GM12864 (cell line): ENCODE measurements around the gene TSPEAR.
"Not testable (repeated sequence)": the region's sequence is repeated elsewhere in the genome, so short reads cannot be mapped to it uniquely, and the experiment has no call there.

ENCODE experiments used
- DNase-seq: peaks from one replicate; pipeline ENCODE4 v3.0.0-alpha.2; 2011; ENCODE audit warnings: low read depth
- H3K4me3 ChIP-seq: 2 replicates; pipeline ENCODE4 v1.5.1; 2011; ENCODE audit warnings: mild to moderate bottlenecking, low read depth, low read length, control low read depth
- TF ChIP-seq, protein P1 (sequence below): IDR thresholded peaks from 2 replicates; pipeline ENCODE4 v1.5.1; 2011; ENCODE audit warnings: low read depth, mild to moderate bottlenecking, moderate library complexity, low read length, control low read depth, inconsistent platforms; ENCODE audit errors: missing control alignments

Gene TSPEAR

DNA sequence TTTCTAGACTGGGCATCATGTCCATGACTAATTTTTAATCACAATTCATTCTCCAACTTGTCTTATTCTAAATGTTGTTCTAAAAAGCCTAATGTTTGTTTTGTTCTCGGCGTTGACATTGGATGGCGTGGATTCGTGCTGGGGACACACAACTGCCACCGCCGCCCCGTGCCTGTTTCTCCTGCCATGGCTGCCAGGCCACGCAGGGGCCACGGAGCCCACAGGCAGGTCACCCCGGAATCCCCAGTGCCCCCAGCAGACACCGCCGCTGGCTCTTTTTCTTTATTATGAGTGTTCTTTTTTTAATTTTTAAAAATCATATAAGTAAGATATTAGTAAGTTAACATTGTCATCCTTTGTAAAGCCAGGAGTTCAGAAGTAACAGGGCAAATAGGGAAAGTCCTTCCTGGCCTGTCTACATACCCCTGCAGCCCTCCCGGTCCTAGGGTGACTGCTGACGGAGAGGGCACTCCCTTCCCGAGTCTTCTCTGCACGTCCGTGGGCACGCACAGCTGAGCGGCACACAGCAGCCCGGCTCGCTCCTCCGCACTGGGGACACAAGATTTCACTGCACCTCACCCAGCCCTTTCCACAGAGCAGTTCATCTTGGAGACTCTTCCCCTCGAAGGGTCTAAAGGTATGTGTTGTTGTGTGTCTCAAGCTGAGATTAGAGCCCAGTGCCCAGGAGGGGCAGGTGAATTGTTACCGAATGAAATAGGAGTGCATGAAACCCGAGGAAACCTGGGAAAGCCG lies 203.5 kb downstream of the TSPEAR start:
- TF ChIP-seq, protein P1, sequence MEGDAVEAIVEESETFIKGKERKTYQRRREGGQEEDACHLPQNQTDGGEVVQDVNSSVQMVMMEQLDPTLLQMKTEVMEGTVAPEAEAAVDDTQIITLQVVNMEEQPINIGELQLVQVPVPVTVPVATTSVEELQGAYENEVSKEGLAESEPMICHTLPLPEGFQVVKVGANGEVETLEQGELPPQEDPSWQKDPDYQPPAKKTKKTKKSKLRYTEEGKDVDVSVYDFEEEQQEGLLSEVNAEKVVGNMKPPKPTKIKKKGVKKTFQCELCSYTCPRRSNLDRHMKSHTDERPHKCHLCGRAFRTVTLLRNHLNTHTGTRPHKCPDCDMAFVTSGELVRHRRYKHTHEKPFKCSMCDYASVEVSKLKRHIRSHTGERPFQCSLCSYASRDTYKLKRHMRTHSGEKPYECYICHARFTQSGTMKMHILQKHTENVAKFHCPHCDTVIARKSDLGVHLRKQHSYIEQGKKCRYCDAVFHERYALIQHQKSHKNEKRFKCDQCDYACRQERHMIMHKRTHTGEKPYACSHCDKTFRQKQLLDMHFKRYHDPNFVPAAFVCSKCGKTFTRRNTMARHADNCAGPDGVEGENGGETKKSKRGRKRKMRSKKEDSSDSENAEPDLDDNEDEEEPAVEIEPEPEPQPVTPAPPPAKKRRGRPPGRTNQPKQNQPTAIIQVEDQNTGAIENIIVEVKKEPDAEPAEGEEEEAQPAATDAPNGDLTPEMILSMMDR = no peak
- H3K4me3 ChIP-seq = no peak overlapping the region
- DNase-seq = no peak

DNA sequence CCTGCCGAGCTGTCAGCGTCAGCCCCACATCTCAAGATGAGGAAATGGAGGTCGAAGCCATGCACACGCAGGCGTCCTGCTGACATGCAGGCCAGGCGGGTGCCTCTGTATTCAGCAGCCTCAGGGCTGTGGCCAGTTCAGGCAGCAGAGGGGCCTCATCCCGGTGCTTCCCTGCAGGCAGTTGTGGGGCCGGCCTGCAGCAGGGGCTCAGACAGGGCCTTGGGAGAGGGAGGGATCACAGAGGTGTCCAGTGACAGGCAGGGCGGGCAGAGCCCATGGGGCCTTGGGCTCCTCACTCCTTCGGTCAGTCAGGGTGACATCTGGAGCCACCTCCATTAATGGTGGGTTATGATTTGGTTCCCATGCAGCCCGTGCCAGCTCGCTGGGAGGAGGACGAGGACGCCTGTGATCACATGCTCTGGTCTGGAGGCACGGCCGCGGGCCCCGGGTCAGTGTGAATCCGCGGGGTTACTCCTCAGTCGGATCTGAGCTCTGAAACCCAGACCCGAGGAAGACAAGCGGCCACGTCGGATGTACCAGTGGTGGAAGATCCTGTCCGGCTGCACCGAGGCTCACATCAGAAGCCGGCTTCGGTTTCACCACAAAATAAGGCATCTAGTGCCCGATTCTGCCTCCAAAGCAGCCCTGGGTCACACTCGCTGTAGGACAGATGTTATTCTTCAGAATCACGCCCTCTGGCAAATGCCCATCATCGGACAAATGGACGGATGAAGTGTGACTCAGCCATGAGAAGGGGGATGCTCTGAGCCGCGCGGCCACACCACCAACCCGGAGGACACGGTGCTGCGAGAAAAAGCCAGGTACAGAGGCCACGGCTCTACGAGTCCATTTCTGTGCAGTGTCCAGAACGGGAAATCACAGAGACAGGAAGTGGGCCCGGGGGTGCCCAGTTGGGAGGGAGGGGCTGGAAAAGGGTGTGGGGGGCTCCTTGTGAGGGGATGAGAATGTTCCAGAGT lies 204.8 kb downstream of the TSPEAR start:
- DNase-seq = no peak
- H3K4me3 ChIP-seq = no peak overlapping the region
- TF ChIP-seq, protein P1 = no peak

DNA sequence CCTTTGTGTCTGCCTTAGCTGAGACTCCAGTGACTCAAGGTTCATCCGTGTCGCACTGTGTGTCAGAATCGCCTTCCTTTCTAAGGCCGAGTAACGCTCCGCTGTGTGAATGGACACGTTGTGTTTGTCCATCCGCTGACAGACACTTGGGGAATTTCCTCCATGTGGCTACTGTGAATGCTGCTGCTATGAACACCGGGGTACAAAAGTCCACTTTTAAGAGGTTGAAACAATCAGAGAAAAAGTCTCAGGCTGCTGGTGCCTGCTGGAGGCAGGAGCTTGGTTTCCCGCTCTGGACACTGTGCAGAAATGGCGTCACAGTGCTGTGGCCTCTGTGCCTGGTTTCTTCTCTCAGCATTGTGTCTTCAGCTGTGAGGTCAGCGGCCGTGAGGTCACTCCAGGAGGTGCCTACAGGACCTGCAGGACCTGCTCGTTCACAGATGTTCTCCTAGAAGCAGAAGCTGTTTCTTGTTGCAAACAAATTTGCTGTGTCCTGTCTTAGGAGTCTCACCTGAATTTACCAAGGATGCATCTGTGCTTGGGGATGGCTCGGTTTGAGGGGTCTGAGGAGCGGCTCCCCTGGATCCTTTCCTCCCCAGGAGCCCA lies 205.6 kb downstream of the TSPEAR start:
- no peak overlapping the region for H3K4me3 ChIP-seq
- TF ChIP-seq, protein P1 = no peak
- no peak for DNase-seq

DNA sequence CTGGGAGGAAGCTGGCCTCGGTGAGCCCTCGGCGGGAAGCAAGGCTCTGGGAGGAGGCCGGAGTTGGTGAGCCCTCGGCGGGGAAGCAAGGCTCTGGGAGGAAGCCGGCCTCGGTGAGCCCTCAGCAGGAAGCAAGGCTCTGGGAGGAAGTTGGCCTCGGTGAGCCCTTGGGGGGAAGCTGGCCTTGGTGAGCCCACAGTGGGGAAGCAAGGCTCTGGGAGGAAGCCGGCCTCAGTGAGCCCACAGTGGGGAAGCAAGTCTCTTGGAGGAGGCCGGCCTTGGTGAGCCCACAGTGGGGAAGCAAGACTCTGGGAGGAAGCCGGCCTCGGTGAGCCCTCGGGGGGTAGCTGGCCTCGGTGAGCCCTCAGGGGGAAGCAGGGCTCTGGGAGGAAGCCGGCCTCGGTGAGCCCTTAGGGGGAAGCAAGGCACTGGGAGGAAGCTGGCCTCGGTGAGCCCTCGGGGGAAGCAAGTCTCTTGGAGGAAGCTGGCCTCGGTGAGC lies 207.4 kb downstream of the TSPEAR start:
- H3K4me3 ChIP-seq = no peak overlapping the region
- DNase-seq = no peak
- TF ChIP-seq, protein P1 = no peak

DNA sequence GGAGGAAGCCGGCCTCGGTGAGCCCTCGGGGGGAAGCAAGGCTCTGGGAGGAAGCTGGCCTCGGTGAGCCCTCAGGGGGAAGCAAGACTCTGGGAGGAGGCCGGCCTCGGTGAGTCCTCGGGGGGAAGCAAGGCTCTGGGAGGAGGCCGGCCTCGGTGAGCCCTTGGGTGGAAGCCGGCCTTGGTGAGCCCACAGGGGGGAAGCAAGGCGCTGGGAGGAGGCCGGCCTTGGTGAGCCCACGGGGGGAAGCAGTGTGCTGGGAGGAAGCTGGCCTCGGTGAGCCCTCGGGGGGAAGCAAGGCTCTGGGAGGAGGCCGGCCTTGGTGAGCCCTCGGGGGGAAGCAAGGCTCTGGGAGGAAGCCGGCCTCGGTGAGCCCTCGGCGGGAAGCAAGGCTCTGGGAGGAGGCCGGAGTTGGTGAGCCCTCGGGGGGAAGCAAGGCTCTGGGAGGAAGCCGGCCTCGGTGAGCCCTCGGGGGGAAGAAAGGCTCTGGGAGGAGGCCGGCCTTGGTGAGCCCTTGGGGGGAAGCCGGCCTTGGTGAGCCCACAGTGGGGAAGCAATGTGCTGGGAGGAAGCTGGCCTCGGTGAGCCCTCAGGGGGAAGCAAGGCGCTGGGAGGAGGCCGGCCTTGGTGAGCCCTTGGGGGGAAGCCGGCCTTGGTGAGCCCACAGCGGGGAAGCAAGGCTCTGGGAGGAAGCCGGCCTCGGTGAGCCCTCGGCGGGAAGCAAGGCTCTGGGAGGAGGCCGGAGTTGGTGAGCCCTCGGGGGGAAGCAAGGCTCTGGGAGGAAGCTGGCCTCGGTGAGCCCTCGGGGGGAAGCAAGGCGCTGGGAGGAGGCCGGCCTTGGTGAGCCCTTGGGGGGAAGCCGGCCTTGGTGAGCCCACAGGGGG lies 208.1 kb downstream of the TSPEAR start:
- H3K4me3 ChIP-seq, DNase-seq: not testable (repeated sequence)

DNA sequence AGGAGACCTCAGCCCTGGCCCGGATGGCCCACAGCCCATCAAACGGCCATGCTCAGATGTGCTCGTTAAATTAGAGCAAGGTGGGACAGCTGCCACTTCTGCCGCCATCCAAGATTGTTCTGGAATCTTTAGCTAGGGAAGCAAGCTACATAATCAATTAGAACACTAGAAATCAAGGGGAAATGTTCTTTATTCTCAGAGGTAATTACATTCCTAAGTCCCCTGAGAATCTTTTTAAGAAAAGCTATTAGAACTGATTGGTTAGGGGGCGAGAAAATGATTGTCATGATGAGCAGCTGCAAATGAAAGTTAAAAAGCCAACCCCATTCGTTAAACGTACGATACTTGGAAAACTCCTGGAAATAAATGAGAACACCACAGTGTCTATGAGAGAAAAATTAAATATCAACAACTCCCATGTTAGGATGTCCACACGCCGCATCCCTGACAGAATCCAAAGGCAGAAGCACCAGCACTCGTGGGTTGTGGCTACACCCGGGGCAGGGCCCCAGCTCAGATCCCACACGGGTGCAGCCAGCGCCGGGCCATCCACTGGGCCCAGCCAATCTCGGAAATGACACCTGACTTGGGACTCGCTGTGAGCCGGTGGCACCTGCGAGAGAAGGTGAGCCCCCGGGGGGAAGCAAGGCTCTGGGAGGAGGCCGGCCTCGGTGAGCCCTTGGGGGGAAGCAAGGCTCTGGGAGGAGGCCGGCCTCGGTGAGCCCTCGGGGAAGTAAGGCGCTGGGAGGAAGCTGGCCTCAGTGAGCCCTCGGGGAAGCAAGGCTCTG lies 209.0 kb downstream of the TSPEAR start:
- no peak for DNase-seq
- TF ChIP-seq, protein P1 = no peak

More for the DNA sequence above, 209.0 kb downstream of the TSPEAR start:
- H3K4me3 ChIP-seq = no peak overlapping the region
